ENCODE measurements around the gene TMEM247. TPM values are rescaled to one million over a fixed set of nuclear protein-coding genes. Genes with fewer than 3 reads are reported as not detected.
A peak's percentile ranks its signal among the peaks of the same experiment; 100 is the strongest.

The TMEM247 gene
- total RNA-seq, 2 donors from 2014 or later, result not detected

GRCh38 chr2:46461011-46461674 is 18.2 kb upstream of the TMEM247 start:
- H3K27ac Mint-ChIP-seq, result no peak overlapping the region
- 42 to 52% methylated on average over 7 to 8 of the region's 8 CpGs for WGBS, 2 experiments (ENCODE audit: insufficient coverage in 1 of 2, insufficient read length in 1 of 2)
- no peaks in the 10 kb centered on the region for H3K4me1 Mint-ChIP-seq
- peak; percentile 94 for DNase-seq
- Histone ChIP-seq H3K4me3 (ENCODE audit: low read length) (no peak overlapping the region), H3K4me1 (ENCODE audit: control insufficient read depth, insufficient read depth, low read length) (no peaks in the 10 kb centered on the region), H3K27me3 (ENCODE audit: control insufficient read depth, insufficient read depth, low read length, poor library complexity, severe bottlenecking) (no peaks in the 10 kb centered on the region), H3K36me3 (ENCODE audit: control insufficient read depth, insufficient read depth, low read length) (no peaks in the 10 kb centered on the region), H3K9me3 (ENCODE audit: control insufficient read depth, low read length) (no peaks in the 10 kb centered on the region), H3K27ac (ENCODE audit: low read depth, low read length) (no peak overlapping the region), H3K9ac (ENCODE audit: extremely low read depth, low read length, poor library complexity, severe bottlenecking) (no peak overlapping the region)
- H3K36me3 Mint-ChIP-seq (ENCODE audit: low read depth), result no peaks in the 10 kb centered on the region
- TF ChIP-seq CTCF (conservative IDR thresholded peaks at IDR 0.05), result peak; percentile 99
- no peaks in the 10 kb centered on the region for H3K27me3 Mint-ChIP-seq (ENCODE audit: insufficient read depth)
- H3K4me3 Mint-ChIP-seq, result no peak overlapping the region
- no peaks in the 10 kb centered on the region for H3K9me3 Mint-ChIP-seq

- 50 to 52% methylated on average over 4 to 7 of the region's 7 CpGs for WGBS, 2 experiments (ENCODE audit: insufficient coverage in 1 of 2, insufficient read length in 1 of 2)
- Histone ChIP-seq H3K27me3 (ENCODE audit: control insufficient read depth, insufficient read depth, low read length, poor library complexity, severe bottlenecking) (no peaks in the 10 kb centered on the region), H3K9ac (ENCODE audit: extremely low read depth, low read length, poor library complexity, severe bottlenecking) (no peak overlapping the region), H3K4me1 (ENCODE audit: control insufficient read depth, insufficient read depth, low read length) (no peaks in the 10 kb centered on the region), H3K4me3 (ENCODE audit: low read length) (no peak overlapping the region), H3K27ac (ENCODE audit: low read depth, low read length) (no peak overlapping the region), H3K9me3 (ENCODE audit: control insufficient read depth, low read length) (no peaks in the 10 kb centered on the region), H3K36me3 (ENCODE audit: control insufficient read depth, insufficient read depth, low read length) (no peaks in the 10 kb centered on the region)
- Mint-ChIP-seq H3K9me3 (no peaks in the 10 kb centered on the region), H3K4me3 (no peak overlapping the region), H3K27ac (no peak overlapping the region), H3K36me3 (ENCODE audit: low read depth) (no peaks in the 10 kb centered on the region), H3K27me3 (ENCODE audit: insufficient read depth) (no peaks in the 10 kb centered on the region), H3K4me1 (no peaks in the 10 kb centered on the region)
- no peak for DNase-seq
- TF ChIP-seq CTCF (conservative IDR thresholded peaks at IDR 0.05), result no peak
These were observed 17.6 kb upstream of the TMEM247 start for GRCh38 chr2:46461709-46462171.

GRCh38 chr2:46462936-46463335 is 16.4 kb upstream of the TMEM247 start:
- Mint-ChIP-seq H3K36me3 (ENCODE audit: low read depth) (no peaks in the 10 kb centered on the region), H3K9me3 (no peaks in the 10 kb centered on the region), H3K27ac (no peak overlapping the region), H3K4me3 (no peak overlapping the region), H3K27me3 (ENCODE audit: insufficient read depth) (no peaks in the 10 kb centered on the region), H3K4me1 (no peaks in the 10 kb centered on the region)
- Histone ChIP-seq H3K9ac (ENCODE audit: extremely low read depth, low read length, poor library complexity, severe bottlenecking) (no peak overlapping the region), H3K36me3 (ENCODE audit: control insufficient read depth, insufficient read depth, low read length) (no peaks in the 10 kb centered on the region), H3K27me3 (ENCODE audit: control insufficient read depth, insufficient read depth, low read length, poor library complexity, severe bottlenecking) (no peaks in the 10 kb centered on the region), H3K27ac (ENCODE audit: low read depth, low read length) (no peak overlapping the region), H3K4me1 (ENCODE audit: control insufficient read depth, insufficient read depth, low read length) (no peaks in the 10 kb centered on the region), H3K9me3 (ENCODE audit: control insufficient read depth, low read length) (no peaks in the 10 kb centered on the region), H3K4me3 (ENCODE audit: low read length) (no peak overlapping the region)
- no peak for TF ChIP-seq CTCF (conservative IDR thresholded peaks at IDR 0.05)
- 86 to 88% methylated on average over 3 of the region's 3 CpGs for WGBS, 2 experiments (ENCODE audit: insufficient coverage in 1 of 2, insufficient read length in 1 of 2)
- DNase-seq, result no peak
